Large intestine (tissue), 3 donors: ENCODE data around the gene SLF2. TPM values are rescaled to one million over a fixed set of nuclear protein-coding genes. Genes with fewer than 3 reads are reported as not detected.
"Not testable (repeated sequence)": the region's sequence is repeated elsewhere in the genome, so short reads cannot be mapped to it uniquely, and the experiment has no call there.

ENCODE experiments used
- DNase-seq, 2 donors: peaks; one replicate each; pipeline versions ENCODE4 v3.0.0 to v3.0.0-alpha.2; 2013
- H3K27ac ChIP-seq: one replicate; pipeline ENCODE4 v1.5.1; 2013; ENCODE audit warnings: low read length
- H3K27me3 ChIP-seq: 2 replicates; pipeline ENCODE4 v1.6.1; 2013; ENCODE audit warnings: low read length; ENCODE audit not compliant: control insufficient read depth, insufficient read depth
- H3K36me3 ChIP-seq: 2 replicates; pipeline ENCODE4 v1.6.1; 2013; ENCODE audit warnings: low read length; ENCODE audit not compliant: control insufficient read depth, insufficient read depth
- H3K4me1 ChIP-seq: one replicate; pipeline ENCODE4 v1.6.1; 2013; ENCODE audit warnings: low read length; ENCODE audit not compliant: control insufficient read depth, insufficient read depth
- H3K4me3 ChIP-seq: one replicate; pipeline ENCODE4 v1.5.1; 2013; ENCODE audit warnings: low read length
- H3K9me3 ChIP-seq: one replicate; pipeline ENCODE4 v1.6.1; 2013; ENCODE audit warnings: mild to moderate bottlenecking, low read depth, low read length, moderate library complexity; ENCODE audit not compliant: control insufficient read depth
- WGBS: methylation state at CpG from one replicate; pipeline ENCODE4 v1.1.5; 2013; ENCODE audit warnings: low lambda C conversion rate; ENCODE audit not compliant: insufficient coverage; 5-methylcytosine and 5-hydroxymethylcytosine counted together
- polyA plus RNA-seq: library from polyadenylated mRNA; unstranded; fragments of 120-200 nt; gene quantifications from one replicate; pipeline ENCODE4 v1.2.1, GENCODE V29; 2013

SLF2 gene
- polyA plus RNA-seq, 1 donor, result 29.1 TPM

DNA sequence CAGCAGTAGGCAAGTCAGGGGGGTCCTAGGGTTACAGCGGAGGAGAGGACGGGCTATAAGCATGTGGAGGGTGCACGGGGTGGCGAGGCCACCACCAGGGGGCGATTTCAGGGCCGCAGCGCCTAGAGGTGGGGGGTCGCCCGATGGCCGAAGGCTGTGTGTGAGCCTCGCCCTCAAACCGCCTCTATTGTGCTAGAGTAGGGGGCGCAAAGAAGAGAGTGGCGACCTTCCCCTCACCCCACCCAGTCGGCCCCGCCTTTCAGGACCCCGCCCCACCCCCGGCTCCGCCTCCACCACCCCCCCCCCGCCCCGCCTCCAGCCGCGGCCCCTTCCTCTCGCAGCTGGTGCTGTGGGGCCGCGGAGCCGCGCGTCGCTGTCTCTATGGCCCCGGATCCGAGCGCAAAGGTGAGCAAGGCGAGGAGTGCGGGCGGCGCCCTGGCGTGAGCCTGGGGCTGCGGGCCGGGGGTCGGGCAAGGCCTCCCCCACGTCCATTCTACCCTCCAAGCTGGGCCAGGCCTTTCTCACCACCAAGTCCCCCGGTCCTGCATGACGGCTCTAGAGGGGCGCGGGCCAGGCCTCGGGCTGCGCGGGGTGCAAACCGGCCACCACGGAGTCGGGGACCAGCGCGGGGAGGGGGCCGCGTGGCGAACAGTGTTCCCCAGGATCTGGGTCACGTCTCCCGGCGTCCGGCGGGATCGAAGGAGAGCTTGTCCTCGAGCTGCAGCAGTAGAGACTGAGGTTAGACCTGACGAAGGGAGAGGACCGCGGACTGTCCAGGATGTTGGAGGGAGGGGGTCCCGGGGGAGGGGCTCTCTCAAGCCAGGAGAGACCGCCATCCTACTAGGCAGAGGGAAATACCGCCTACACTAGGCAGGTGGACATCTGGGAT lies 56.7 kb downstream of the SLF2 start, which contains the start of gene SEMA4G:
SEMA4G (plus strand) TSS at position 318 of the 889 bp plus-strand sequence. CDS start 3,409 bp downstream, outside the sequence.
- DNase-seq, result peak; percentile 34 to 66
- Histone ChIP-seq H3K9me3 (no peaks in the 10 kb centered on the region), H3K27ac (peak within 1 kb of the TSS; percentile 94), H3K4me3 (peak within 1 kb of the TSS; percentile 88), H3K4me1 (peaks cover 30% of the 10 kb centered on the region), H3K27me3 (no peaks in the 10 kb centered on the region), H3K36me3 (peaks cover 30% of the 10 kb centered on the region)
- WGBS, result no CpG with 5 or more reads among the region's 70 CpGs

DNA sequence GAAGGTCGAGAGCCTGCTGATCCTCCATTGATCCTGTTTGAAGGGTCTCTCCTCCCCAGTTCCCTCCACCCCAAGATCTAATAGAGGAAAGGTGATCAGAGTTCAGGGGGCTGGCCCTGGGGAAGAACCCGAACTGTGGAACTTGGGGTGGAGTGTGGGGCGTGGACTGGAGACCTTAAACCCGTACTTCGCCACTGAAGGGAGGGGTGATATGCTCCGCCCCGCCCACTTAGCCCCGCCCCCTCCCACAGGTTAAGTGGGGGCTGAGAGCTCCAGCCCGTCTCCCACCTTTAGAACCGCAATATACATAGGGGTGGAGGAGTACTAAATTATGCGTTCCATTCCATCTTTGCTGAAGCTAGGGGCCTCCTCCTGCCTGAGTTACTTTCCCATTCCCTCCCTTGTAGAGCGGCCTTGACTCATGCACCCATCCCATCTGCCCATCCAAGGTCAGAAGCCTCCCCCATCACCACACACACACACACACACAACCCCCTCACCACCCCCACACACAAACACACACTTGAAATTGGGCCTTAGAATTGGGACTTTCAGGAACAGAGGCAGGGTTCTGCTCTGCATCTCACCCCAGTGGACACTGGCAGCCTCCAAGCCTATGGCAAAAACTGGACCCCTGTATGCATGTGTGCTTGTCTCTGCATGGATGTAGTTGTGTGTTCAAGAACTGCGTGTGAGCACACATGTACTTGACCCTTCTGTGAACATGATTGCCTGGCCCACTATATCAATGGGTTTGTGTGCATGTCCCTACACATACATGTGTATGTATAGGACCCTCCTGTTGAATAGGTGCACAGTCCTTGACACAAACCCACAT lies 57.5 kb downstream of the SLF2 start:
- Histone ChIP-seq H3K9me3 (no peaks in the 10 kb centered on the region), H3K36me3 (peaks cover 31% of the 10 kb centered on the region), H3K27ac (peak overlapping the region; percentile 94), H3K4me1 (peaks cover 30% of the 10 kb centered on the region), H3K27me3 (no peaks in the 10 kb centered on the region), H3K4me3 (peak overlapping the region; percentile 88)
- WGBS, result no CpG with 5 or more reads among the region's 13 CpGs
- DNase-seq, result peak; percentile 84 to 91

DNA sequence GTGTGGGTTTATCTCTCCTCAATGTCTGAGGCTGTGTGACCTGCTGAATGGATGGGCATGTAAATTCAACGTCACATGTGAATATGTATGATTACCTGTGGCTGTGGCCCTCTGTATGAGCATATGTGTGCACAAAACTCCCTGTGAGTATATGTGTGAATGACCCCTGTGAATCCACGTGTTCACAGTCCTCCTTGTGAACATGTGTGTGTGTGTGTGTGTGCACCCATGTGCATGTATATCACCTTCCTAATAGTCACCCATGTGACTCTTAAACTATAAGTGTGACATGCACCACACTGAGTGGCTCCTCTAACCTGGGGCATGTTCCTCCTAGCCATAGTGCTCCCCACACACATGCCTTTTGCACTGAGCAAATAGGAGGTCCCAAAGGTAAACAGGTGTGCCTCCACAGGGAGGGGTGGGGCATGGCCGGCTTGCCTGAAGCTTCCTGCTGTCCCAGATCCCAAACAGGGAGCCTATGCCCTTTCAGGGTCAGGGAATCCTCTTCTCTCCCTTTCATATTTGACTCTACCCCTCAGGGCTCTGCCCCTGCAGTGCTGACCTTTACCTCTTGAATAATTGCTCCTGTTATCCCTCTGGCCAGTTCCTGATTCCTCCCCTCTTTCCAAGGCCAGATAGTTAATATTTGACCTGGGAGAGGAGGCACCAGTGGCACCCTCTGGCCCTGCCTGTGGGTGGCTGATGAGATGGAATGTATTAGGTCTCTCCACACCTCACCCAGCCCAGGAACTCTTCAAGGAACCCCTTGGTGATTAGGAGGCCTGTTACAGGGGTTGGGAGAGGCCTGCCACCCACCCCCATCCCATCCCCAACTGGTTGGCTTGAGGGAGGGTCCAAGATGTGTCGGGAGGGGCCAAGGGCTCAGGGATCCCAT lies 58.4 kb downstream of the SLF2 start:
- Histone ChIP-seq H3K27me3 (no peaks in the 10 kb centered on the region), H3K27ac (peak overlapping the region; percentile 94), H3K36me3 (peaks cover 32% of the 10 kb centered on the region), H3K9me3 (no peaks in the 10 kb centered on the region), H3K4me3 (peak overlapping the region; percentile 88), H3K4me1 (peaks cover 30% of the 10 kb centered on the region)
- WGBS, result no CpG with 5 or more reads among the region's 4 CpGs
- peak; percentile 70 to 89 for DNase-seq

DNA sequence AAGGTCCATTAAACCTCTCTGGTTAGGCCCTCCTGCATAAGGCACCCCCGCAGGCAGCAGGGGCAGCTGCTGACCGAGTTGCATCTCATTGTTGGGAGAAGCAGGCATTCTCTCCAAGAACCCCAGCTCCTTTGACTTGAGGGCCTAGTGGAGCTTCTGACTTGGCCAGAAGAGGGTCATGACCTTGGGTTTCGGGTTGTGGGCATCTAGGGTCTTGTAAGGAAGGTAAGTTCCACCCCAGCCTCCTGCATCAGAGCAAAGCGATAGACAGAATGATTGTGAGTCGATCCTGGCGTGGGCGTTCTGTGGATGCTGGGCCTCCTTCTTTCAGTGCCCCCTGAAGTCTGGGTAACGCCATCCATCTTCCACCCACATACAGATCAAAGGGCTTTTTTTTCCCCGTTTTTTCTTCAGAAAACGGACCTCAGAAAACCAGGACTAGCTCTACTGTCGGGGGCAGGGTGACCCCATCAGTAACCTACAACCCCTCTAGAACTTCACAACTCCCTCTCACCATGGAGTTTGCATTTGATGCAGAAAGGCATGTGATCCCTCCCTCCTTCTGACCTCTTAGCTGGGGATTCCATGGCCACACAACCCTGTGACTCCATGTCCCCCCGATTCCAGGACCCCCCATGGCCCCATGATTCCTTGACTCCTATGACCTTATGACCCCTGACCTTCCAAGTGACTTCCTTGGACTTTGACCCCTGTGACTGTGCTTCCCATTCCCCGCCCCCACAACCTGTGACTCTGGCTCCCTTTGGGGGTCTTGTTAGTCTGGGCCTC lies 59.5 kb downstream of the SLF2 start:
- no CpG with 5 or more reads among the region's 13 CpGs for WGBS
- DNase-seq, result no peak
- peak overlapping the region; percentile 94 for H3K27ac ChIP-seq
- H3K27me3 ChIP-seq, result no peaks in the 10 kb centered on the region
- H3K36me3 ChIP-seq, result peaks cover 40% of the 10 kb centered on the region
- peaks cover 30% of the 10 kb centered on the region for H3K4me1 ChIP-seq
- no peaks in the 10 kb centered on the region for H3K9me3 ChIP-seq
- no peak overlapping the region for H3K4me3 ChIP-seq

DNA sequence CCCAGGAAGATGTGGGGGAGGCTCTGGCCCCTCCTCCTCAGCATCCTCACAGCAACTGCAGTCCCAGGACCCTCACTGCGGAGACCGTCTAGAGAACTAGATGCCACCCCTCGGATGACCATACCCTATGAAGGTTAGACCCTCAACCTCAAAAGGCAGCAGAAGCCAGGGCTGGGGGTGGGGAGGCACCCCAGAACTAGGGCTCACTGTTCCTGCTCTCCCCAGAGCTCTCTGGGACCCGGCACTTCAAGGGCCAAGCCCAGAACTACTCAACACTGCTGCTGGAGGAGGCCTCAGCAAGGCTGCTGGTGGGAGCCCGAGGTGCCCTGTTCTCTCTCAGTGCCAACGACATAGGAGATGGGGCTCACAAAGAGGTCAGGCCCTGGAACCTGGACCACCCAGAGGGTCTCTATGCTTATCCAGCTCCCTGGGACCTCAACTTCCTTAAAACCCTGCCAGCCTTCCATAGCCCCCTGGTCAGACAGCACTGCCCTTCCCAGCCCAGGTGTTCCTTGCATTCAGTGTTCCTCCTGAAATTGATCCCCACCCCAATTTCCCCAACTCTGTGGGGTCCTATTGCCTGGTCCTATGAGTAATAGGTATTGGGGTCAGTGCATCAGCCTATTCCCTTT lies 60.3 kb downstream of the SLF2 start:
- H3K27ac ChIP-seq, result no peak overlapping the region
- DNase-seq, result no peak
- no peaks in the 10 kb centered on the region for H3K27me3 ChIP-seq
- whole genome bisulfite sequencing, result no CpG with 5 or more reads among the region's 6 CpGs
- H3K4me1 ChIP-seq, result peaks cover 24% of the 10 kb centered on the region
- peaks cover 47% of the 10 kb centered on the region for H3K36me3 ChIP-seq
- H3K4me3 ChIP-seq, result no peak overlapping the region
- no peaks in the 10 kb centered on the region for H3K9me3 ChIP-seq

DNA sequence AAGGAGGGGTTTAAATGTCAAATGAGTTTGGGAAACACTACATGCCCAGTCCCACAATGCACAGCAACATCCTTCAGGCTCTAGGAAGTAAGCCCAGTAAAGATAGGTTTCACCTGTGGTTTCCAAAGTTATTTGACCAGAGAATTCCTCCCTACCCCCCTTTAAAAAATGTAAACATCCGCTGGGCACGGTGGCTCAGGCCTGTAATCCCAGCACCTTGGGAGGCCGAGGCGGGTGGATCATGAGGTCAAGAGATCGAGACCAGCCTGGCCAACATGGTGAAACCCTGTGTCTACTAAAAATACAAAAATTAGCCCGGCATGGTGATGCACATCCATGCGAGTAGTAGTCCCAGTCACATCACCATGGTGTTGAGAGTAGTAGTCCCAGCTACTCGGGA lies 62.6 kb downstream of the SLF2 start:
- not testable (repeated sequence) for H3K9me3 ChIP-seq, H3K27ac ChIP-seq, H3K27me3 ChIP-seq, DNase-seq, H3K4me3 ChIP-seq
- no CpG with 5 or more reads among the region's 8 CpGs for WGBS
- H3K4me1 ChIP-seq, result peaks cover 18% of the 10 kb centered on the region
- peaks cover 69% of the 10 kb centered on the region for H3K36me3 ChIP-seq

DNA sequence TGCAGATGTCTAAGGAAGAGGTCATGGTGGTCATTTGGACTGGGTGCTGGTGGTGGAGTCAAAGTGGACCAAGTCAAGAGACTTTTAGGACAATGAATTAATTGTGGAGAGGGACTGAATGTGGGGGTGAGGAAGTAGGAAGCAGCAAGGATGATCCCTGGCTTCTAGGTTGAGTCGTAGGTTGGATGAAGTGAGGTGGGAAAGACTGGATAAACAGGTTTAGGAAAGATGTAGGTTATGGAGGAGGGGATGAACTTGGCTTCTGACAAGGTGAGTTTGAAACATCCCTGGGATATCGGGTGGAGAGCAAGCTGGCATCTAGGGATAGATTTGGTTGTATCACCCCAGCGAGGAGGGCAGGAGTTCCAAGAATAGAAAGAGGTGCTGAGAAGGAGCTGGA lies 64.1 kb downstream of the SLF2 start:
- no peak overlapping the region for H3K27ac ChIP-seq
- peaks cover 83% of the 10 kb centered on the region for H3K36me3 ChIP-seq
- no CpG with 5 or more reads among the region's 3 CpGs for WGBS
- DNase-seq, result no peak
- H3K4me3 ChIP-seq, result no peak overlapping the region
- peaks cover 12% of the 10 kb centered on the region for H3K4me1 ChIP-seq
- H3K27me3 ChIP-seq, result no peaks in the 10 kb centered on the region
- H3K9me3 ChIP-seq, result no peaks in the 10 kb centered on the region

DNA sequence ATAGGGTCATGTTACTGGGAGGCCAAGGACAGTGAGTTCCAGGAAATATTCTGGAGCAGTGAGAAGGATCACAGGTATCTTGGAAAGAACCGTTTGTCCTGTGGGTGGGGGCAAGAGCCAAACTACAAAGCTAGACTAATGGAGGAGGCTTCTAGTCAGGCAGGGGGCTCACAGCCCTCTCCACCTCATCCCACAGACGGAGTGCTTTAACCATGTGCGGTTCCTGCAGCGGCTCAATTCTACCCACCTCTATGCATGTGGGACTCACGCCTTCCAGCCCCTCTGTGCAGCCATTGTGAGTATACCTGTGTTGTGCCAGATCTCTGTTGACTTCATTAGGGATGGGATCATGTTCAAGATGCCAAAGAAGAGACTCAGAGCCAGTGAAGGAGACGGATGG lies 64.7 kb downstream of the SLF2 start:
- Histone ChIP-seq H3K36me3 (peaks cover 88% of the 10 kb centered on the region), H3K4me1 (peaks cover 7% of the 10 kb centered on the region), H3K4me3 (no peak overlapping the region), H3K27ac (no peak overlapping the region), H3K9me3 (no peaks in the 10 kb centered on the region), H3K27me3 (no peaks in the 10 kb centered on the region)
- DNase-seq, result no peak
- WGBS, result no CpG with 5 or more reads among the region's 6 CpGs
